A549 (cell line): ENCODE data around the gene LUZP2.

Experiments used
- HDAC2 ChIP-seq: fragments of 200-600 bp; sonication (generic); IDR thresholded peaks from 2 replicates; pipeline ENCODE4 v1.6.1; 2016
- MYC ChIP-seq: IDR thresholded peaks from 2 replicates; pipeline ENCODE4 v1.6.1; 2012; ENCODE audit warnings: mild to moderate bottlenecking, inconsistent platforms, low read length, improper control_type of control experiment, borderline replicate concordance
- PHF8 ChIP-seq: fragments of 200-600 bp; sonication (generic); IDR thresholded peaks from 2 replicates; pipeline ENCODE4 v1.6.1; 2016; ENCODE audit warnings: low read depth, mild to moderate bottlenecking, antibody characterized with exemption, moderate library complexity, borderline replicate concordance
- POLR2A ChIP-seq: IDR thresholded peaks from 2 replicates; pipeline ENCODE4 v1.6.1; 2012; ENCODE audit warnings: mild to moderate bottlenecking, low read length
- RAD21 ChIP-seq, 2 experiments: fragments of >200 bp in 1 of 2; sonication (Bioruptor Twin) in 1 of 2; formaldehyde crosslinking in 1 of 2; IDR thresholded peaks in 1 of 2; conservative IDR thresholded peaks in 1 of 2; 2 replicates in 1 of 2; 3 replicates in 1 of 2; pipeline ENCODE4 v1.6.1; 2012 to 2018; ENCODE audit warnings: inconsistent platforms in 1 of 2
- RFX5 ChIP-seq: fragments of 450-650 bp; IDR thresholded peaks from 2 replicates; pipeline ENCODE4 v1.7.1; 2014; ENCODE audit warnings: antibody characterized with exemption, mild to moderate bottlenecking, moderate library complexity
- RNF2 ChIP-seq: fragments of 200-600 bp; sonication (generic); IDR thresholded peaks from 2 replicates; pipeline ENCODE4 v1.6.1; 2016; ENCODE audit warnings: low read depth, mild to moderate bottlenecking, antibody characterized with exemption, moderate library complexity, borderline replicate concordance
- TF ChIP-seq, protein P1 (sequence below): fragments of >200 bp; sonication (Bioruptor Twin); formaldehyde crosslinking; IDR thresholded peaks from 3 replicates; pipeline ENCODE4 v1.5.1; 2016
- TF ChIP-seq, protein P2 (sequence below): IDR thresholded peaks from 2 replicates; pipeline ENCODE4 v1.6.1; 2012

GRCh38 chr11:24496736-24497725 is at the start of gene LUZP2:
- TF ChIP-seq, protein P1, sequence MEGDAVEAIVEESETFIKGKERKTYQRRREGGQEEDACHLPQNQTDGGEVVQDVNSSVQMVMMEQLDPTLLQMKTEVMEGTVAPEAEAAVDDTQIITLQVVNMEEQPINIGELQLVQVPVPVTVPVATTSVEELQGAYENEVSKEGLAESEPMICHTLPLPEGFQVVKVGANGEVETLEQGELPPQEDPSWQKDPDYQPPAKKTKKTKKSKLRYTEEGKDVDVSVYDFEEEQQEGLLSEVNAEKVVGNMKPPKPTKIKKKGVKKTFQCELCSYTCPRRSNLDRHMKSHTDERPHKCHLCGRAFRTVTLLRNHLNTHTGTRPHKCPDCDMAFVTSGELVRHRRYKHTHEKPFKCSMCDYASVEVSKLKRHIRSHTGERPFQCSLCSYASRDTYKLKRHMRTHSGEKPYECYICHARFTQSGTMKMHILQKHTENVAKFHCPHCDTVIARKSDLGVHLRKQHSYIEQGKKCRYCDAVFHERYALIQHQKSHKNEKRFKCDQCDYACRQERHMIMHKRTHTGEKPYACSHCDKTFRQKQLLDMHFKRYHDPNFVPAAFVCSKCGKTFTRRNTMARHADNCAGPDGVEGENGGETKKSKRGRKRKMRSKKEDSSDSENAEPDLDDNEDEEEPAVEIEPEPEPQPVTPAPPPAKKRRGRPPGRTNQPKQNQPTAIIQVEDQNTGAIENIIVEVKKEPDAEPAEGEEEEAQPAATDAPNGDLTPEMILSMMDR: no peak
- TF ChIP-seq MYC: no peak
- TF ChIP-seq PHF8: no peak
- TF ChIP-seq HDAC2: no peak
- no peak for TF ChIP-seq POLR2A
- TF ChIP-seq RNF2: no peak
- no peak for TF ChIP-seq RAD21 (conservative IDR thresholded peaks at IDR 0.05 in 1 of 2, IDR thresholded peaks at IDR 0.05 in 1 of 2)
- no peak for TF ChIP-seq RFX5
- TF ChIP-seq, protein P2, sequence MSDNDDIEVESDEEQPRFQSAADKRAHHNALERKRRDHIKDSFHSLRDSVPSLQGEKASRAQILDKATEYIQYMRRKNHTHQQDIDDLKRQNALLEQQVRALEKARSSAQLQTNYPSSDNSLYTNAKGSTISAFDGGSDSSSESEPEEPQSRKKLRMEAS: no peak
